Heart left ventricle (tissue), 16 donors: Measurements from ENCODE around the gene MIER1. TPM values are rescaled to one million over a fixed set of nuclear protein-coding genes. Genes with fewer than 3 reads are reported as not detected.

Experiments
- ATAC-seq, 4 donors: fragments of 200-7000 bp; cut with Tn5 transposase; one replicate each; pipeline ENCODE4 v1.9.1; 2020 to 2022; ENCODE audit warnings: moderate library complexity in 4 of 4, mild to moderate bottlenecking in 3 of 4, moderate number of reproducible peaks in 1 of 4
- DNase-seq, 5 donors: peaks; one replicate each; pipeline ENCODE4 v3.0.0-alpha.2; 2020
- H3K27ac ChIP-seq, 12 donors: fragments of 200-600 bp; sonication (generic) in 4 of 12; one replicate each; pipeline versions ENCODE4 v1.5.0 to v1.8.0; 2016 to 2022; ENCODE audit warnings: mild to moderate bottlenecking in 2 of 12
- H3K27me3 ChIP-seq, 9 donors: fragments of 200-600 bp; sonication (generic) in 2 of 9; one replicate each; pipeline versions ENCODE4 v1.5.1 to v1.8.0; 2016 to 2022; ENCODE audit warnings: mild to moderate bottlenecking in 3 of 9
- H3K36me3 ChIP-seq, 9 donors: fragments of 200-600 bp; sonication (generic) in 2 of 9; one replicate each; pipeline versions ENCODE4 v1.5.0 to v1.8.0; 2018 to 2022; ENCODE audit warnings: mild to moderate bottlenecking in 2 of 9
- H3K4me1 ChIP-seq, 12 donors: fragments of 200-600 bp; sonication (generic) in 4 of 12; one replicate each; pipeline versions ENCODE4 v1.5.0 to v1.8.0; 2016 to 2022; ENCODE audit warnings: mild to moderate bottlenecking in 3 of 12
- H3K4me3 ChIP-seq, 12 donors: fragments of 200-600 bp; sonication (generic) in 4 of 12; one replicate each; pipeline versions ENCODE4 v1.5.0 to v1.8.0; 2017 to 2022; ENCODE audit warnings: mild to moderate bottlenecking in 9 of 12, moderate library complexity in 4 of 12
- H3K9me3 ChIP-seq, 12 donors: fragments of 200-600 bp; sonication (generic) in 4 of 12; one replicate each; pipeline versions ENCODE4 v1.5.0 to v1.8.0; 2016 to 2022; ENCODE audit warnings: mild to moderate bottlenecking in 1 of 12
- POLR2A ChIP-seq, 2 donors: fragments of 450-650 bp; IDR thresholded peaks; one replicate each; pipeline ENCODE4 v1.6.1; 2017; ENCODE audit warnings: antibody characterized with exemption in 2 of 2, mild to moderate bottlenecking in 2 of 2, moderate library complexity in 2 of 2
- WGBS, 4 donors: extraction: QIAGEN DNeasy Blood & Tissue Kit in 2 of 4; methylation state at CpG; one replicate each; pipeline versions ENCODE4 v1.1.5 to v1.1.7; 2013 to 2018; 5-methylcytosine and 5-hydroxymethylcytosine counted together
- intact Hi-C, 10 donors: fragments of 100-400 bp; cut with DNase I; formaldehyde crosslinking; loops; one replicate each; pipeline versions ENCODE4 v1.11.1 to v1.14.2; 2022
- long read RNA-seq, 3 donors: library from polyadenylated mRNA; unstranded; transcript quantifications; one replicate each; pipeline ENCODE4 v2.0.0, GENCODE V29; 2020 to 2021
- polyA plus RNA-seq, 2 donors: library from polyadenylated mRNA; stranded (reverse); fragments of 200-250 nt; gene quantifications; one replicate each; pipeline ENCODE4 v1.2.3, GENCODE V29; 2013
- total RNA-seq, 9 donors: library from RNA; depleted of rRNA in 2 of 9; stranded (reverse); fragments of >200 nt in 2 of 9; fragmentation: NEBNext Ultra II Directional in 3 of 9; extraction: Animal tissue kit (Norgen Biotek cat#: 25700) in 3 of 9; gene quantifications; one replicate each; pipeline versions ENCODE4 v1.1.0 to v1.2.4, GENCODE V29; 2016 to 2023
- TF ChIP-seq, protein P1 (sequence below), 12 donors: fragments of 200-600 bp; sonication (generic) in 4 of 12; IDR thresholded peaks; one replicate each; pipeline versions ENCODE4 v1.5.0 to v1.8.0; 2018 to 2022; ENCODE audit warnings: antibody characterized with exemption in 12 of 12, mild to moderate bottlenecking in 5 of 12
- donor health status: ischemic (EF 13 %, LVEDD 7.1; RV severe dilation, severe dysfunction).
- donor health status: healthy with polysubstance abuse.
- donor health status: DM: no; HTN: yes; CAD: no.
- donor health status: DM: no; HTN: no; CAD: no.
- donor health status: ischemic (EF 25% LVEDD 6.9; RV normal size, moderate dysfunction).
- donor health status: ischemic (EF 25% LVEDD 5.7; RV mildly dilated, moderate dysfunction).
- donor health status: healthy.
- donor health status: DM: yes; HTN: yes; CAD: no.
- donor health status: ischemic (EF 35%, LVEDD 5.7; RV mildly dilated, moderate dysfunction).
- donor health status: nonischemic (EF 11% LVEDD 7.7; RV severe dilation, severe dysfunction).
- donor health status: DM: yes; HTN: yes; CAD: no.
- donor health status: PGD.
- donor health status: ischemic (EF 29% LVEDD 5.4; RV normal size, mild dysfunction).
- donor health status: nonischemic (EF 23%, LVEDD 6.1; RV moderate dilation, normal function).

The MIER1 gene
- 10 to 100 TPM; 14.3 to 23.8 (median 19.3) TPM for total RNA-seq
- 10 to 100 TPM in 1 of 2 donors, 1 to 10 TPM in 1; 7.3 to 10.5 TPM for polyA plus RNA-seq
- long read RNA-seq, donor 1, full-length matches to known transcripts = 4 of 14 reads
- long read RNA-seq, donor 1, partial matches to known transcripts = 4 of 14 reads
- long read RNA-seq, donor 1, other reads (novel, unspliced or antisense) = 6 of 14 reads
- long read RNA-seq, donor 2, full-length matches to known transcripts = 6 of 16 reads
- long read RNA-seq, donor 2, partial matches to known transcripts = 4 of 16 reads
- long read RNA-seq, donor 2, other reads (novel, unspliced or antisense) = 6 of 16 reads
- long read RNA-seq, donor 3, full-length matches to known transcripts = 9 of 12 reads
- long read RNA-seq, donor 3, partial matches to known transcripts = 1 of 12 reads
- long read RNA-seq, donor 3, other reads (novel, unspliced or antisense) = 2 of 12 reads

DNA sequence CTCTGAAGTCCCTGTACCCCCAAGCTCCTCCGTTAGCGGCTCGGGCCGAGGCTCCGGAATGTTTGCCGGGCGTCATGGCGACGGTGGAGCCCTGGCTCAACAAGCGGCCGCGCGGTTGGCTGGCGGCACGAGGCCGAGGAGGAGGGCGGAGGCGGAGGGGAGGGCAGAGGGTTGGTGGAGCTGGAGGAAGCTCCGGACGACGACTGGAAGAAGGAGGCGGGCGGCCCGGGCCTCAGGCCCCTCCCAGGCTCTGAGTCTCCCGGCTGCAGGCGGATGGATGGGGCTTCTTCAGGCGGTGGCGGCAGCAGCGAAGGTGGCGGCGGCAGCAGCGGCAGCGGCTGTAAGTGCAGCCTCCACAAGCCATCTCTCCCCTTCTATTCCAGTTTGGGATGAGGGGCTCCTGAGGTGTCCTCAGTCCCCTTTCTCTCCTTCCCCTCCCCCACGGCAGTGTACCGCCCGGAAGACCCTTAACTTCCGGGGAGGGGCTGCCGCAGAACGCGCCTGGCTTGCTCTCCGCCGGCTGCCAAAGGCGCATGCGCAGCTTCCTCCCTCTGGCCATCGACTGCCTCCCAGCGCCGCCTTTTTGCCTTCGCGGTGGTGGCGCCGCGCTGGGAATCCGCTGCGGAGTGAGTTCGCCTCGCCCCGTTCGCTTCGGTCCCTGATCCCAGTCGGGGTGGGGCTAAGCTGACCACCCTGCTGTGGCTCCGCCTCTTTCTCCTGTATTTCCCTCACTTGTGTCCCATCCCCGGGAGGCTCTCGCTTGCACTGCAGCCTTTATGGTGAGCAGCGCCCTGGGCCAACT is at the start of gene MIER1, which contains the start of gene DNAI4:
Gene MIER1 (plus strand): TSS at position 235 of the 802 bp plus-strand sequence. CDS start 39 bp downstream, at position 274.
Gene DNAI4 (minus strand): TSS at position 101 of the 802 bp plus-strand sequence. CDS start 25 bp downstream, at position 76.
- WGBS, 4 donors = 0 to 1% (median 0%) methylated on average over 49 to 63 of the region's 64 CpGs

DNA sequence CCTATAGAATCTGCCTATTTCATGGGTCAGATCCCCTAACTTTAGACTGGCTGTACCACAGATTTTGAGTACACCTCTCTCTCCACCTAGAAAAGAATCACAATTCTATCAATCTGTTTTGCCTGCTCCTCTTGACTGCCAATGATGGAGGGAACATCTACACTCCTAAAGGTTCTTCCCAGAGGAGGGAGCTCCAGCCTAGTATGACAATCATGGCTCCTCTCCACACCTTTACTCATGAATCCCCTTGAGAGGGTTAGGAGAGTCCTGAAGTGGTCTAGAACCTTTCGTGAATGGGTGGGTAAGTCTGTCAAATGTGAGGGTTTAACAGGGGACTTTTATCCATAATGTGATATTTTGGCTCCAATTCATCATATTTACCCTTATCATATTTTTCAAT is 48.1 kb upstream of the MIER1 start:
- intact Hi-C loops = no loop called here
- Histone ChIP-seq H3K4me1 (no peaks in the 10 kb centered on the region), H3K4me3 (no peak overlapping the region), H3K36me3 (no peaks in the 10 kb centered on the region), H3K27ac (no peak overlapping the region), H3K9me3 (peaks cover 0 to 33% (median 10%) of the 10 kb centered on the region in 12 donors), H3K27me3 (no peaks in the 10 kb centered on the region)
- DNase-seq = no peak
- no peak for ATAC-seq
- WGBS, 4 donors = 80 to 88% (median 84%) methylated on average over 1 of the region's 1 CpG
- TF ChIP-seq, protein P1, sequence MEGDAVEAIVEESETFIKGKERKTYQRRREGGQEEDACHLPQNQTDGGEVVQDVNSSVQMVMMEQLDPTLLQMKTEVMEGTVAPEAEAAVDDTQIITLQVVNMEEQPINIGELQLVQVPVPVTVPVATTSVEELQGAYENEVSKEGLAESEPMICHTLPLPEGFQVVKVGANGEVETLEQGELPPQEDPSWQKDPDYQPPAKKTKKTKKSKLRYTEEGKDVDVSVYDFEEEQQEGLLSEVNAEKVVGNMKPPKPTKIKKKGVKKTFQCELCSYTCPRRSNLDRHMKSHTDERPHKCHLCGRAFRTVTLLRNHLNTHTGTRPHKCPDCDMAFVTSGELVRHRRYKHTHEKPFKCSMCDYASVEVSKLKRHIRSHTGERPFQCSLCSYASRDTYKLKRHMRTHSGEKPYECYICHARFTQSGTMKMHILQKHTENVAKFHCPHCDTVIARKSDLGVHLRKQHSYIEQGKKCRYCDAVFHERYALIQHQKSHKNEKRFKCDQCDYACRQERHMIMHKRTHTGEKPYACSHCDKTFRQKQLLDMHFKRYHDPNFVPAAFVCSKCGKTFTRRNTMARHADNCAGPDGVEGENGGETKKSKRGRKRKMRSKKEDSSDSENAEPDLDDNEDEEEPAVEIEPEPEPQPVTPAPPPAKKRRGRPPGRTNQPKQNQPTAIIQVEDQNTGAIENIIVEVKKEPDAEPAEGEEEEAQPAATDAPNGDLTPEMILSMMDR (IDR thresholded peaks at IDR 0.05) = no peak
- TF ChIP-seq POLR2A (IDR thresholded peaks at IDR 0.05) = no peak

More for the DNA sequence above, at the start of gene MIER1, which contains the start of gene DNAI4:
- ATAC-seq (peak; percentile 96 to 98 (median 98)), DNase-seq (peak; percentile 98 to 99 (median 99))
- Histone ChIP-seq H3K4me1 (peaks cover 3 to 40% (median 27%) of the 10 kb centered on the region in 12 donors), H3K27me3 (no peaks in the 10 kb centered on the region), H3K36me3 (peaks cover 0 to 7% (median 0%) of the 10 kb centered on the region in 9 donors), H3K9me3 (no peaks in the 10 kb centered on the region), H3K4me3 (peak within 1 kb of the TSS; percentile 61 to 93 (median 76)), H3K27ac (peak within 1 kb of the TSS; percentile 82 to 96 (median 92))
- peak in 1 of 2 donors; percentile 61 for TF ChIP-seq POLR2A (IDR thresholded peaks at IDR 0.05)
- TF ChIP-seq, protein P1 (IDR thresholded peaks at IDR 0.05) = peak in 7 of 12 donors; percentile 9 to 50 (median 27)
- intact Hi-C loops = loop anchor here in 5 of 10 donors (5.0 to 10.0 kb wide), 4 partner anchors 127 to 670 kb away; partner anchors contain the start of genes SLC35D1 (in 3 of the 5) and SERBP1 (in 1 of the 5)

DNA sequence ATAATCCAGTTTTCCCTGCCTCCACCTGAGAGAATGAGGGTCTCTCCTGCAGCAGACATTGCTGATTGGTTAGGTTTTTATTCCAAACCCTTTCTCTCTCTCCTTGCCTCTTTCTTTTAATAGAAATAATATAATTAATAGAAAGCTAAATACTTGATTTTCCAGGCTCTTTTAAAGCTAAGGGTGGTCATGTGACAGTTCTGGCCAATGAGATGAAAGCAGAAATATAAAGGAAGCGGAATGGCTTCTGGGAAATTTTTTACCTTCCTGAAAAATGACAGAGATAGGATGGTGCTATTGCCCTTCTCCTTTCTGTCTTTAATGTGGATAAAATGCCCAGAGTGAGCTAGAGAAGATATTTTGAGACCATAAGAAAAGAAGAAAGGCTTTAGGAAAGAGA is 35.8 kb upstream of the MIER1 start:
- ATAC-seq = no peak
- H3K27ac ChIP-seq = no peak overlapping the region
- no peaks in the 10 kb centered on the region for H3K4me1 ChIP-seq
- no peak for DNase-seq
- TF ChIP-seq, protein P1 (IDR thresholded peaks at IDR 0.05) = no peak
- no peak for TF ChIP-seq POLR2A (IDR thresholded peaks at IDR 0.05)
- 98 to 100% (median 99%) methylated on average over 1 of the region's 1 CpG for WGBS, 4 donors
- no peaks in the 10 kb centered on the region for H3K27me3 ChIP-seq
- intact Hi-C loops = no loop called here
- H3K4me3 ChIP-seq = no peak overlapping the region
- H3K36me3 ChIP-seq = no peaks in the 10 kb centered on the region
- H3K9me3 ChIP-seq = no peaks in the 10 kb centered on the region
